ENCODE measurements around the gene LIMA1.

DNA sequence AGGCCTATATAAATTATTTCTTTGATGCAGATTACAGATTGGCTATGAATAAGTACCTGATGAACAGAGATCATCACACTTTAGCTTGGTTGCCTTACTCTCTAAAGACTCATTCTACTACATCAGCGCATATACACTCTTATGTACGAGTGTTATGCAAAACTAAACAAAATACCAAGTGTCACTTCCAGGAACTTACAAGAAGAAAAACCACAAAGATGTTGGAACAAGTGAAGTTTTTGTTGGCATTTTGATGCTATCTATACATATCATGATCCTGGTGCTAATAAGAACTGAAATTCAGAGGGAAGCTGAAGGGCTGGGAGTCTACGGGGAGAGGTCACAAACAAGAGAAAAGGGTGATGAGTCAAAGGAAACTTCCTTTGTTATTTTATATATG, 68.3 kb downstream of the LIMA1 start:
- TF ChIP-seq POLR2AphosphoS5 (IDR thresholded peaks at IDR 0.05) (no peak), CTCF (IDR thresholded peaks at IDR 0.05) (no peak)

Measured in transverse colon (tissue), 4 donors.